Pancreas (tissue), 10 donors: ENCODE data around the gene LRTM1. TPM values are rescaled to one million over a fixed set of nuclear protein-coding genes. Genes with fewer than 3 reads are reported as not detected.
A peak's percentile ranks its signal among the peaks of the same experiment; 100 is the strongest.

ENCODE experiments used
- ATAC-seq, 4 donors: fragments of 200-7000 bp; cut with Tn5 transposase; one replicate each; pipeline versions ENCODE4 v1.8.0 to v1.9.1; 2020; ENCODE audit warnings: mild to moderate bottlenecking in 4 of 4, moderate library complexity in 4 of 4
- DNase-seq, 6 donors: peaks; one replicate each; pipeline ENCODE4 v3.0.0-alpha.2; 2020
- FAIRE-seq: peaks from 2 replicates; lab custom pipeline; 2012; peaks lifted over from hg19 to GRCh38; lab: Jason Lieb, UNC
- H3K27ac ChIP-seq, 4 donors: fragments of 200-600 bp; sonication (generic); 1 replicate in 3 of 4; 2 replicates in 1 of 4; pipeline versions ENCODE4 v1.5.0 to v1.8.0; 2020
- H3K27me3 ChIP-seq, 4 donors: fragments of 200-600 bp; one replicate each; pipeline ENCODE4 v1.8.0; 2021
- H3K36me3 ChIP-seq, 3 donors: fragments of 200-600 bp; sonication (generic) in 1 of 3; one replicate each; pipeline versions ENCODE4 v1.5.0 to v1.8.0; 2020 to 2021
- H3K4me1 ChIP-seq, 3 donors: fragments of 200-600 bp; one replicate each; pipeline ENCODE4 v1.8.0; 2021
- H3K4me3 ChIP-seq, 4 donors: fragments of 200-600 bp; sonication (generic) in 2 of 4; one replicate each; pipeline versions ENCODE4 v1.5.0 to v1.8.0; 2020 to 2021
- H3K9me3 ChIP-seq, 4 donors: fragments of 200-600 bp; one replicate each; pipeline ENCODE4 v1.8.0; 2021
- CTCF ChIP-seq, 4 donors: fragments of 200-600 bp; sonication (generic) in 3 of 4; IDR thresholded peaks; one replicate each; pipeline versions ENCODE4 v1.5.0 to v1.8.0; 2021; ENCODE audit warnings: antibody characterized with exemption in 4 of 4
- whole genome bisulfite sequencing, 2 donors: extraction: QIAGEN DNeasy Blood & Tissue Kit; methylation state at CpG; one replicate each; pipeline ENCODE4 v1.1.7; 2013; 5-methylcytosine and 5-hydroxymethylcytosine counted together
- intact Hi-C, 3 donors: fragments of 100-400 bp; cut with DNase I; formaldehyde crosslinking; loops; one replicate each; pipeline versions ENCODE4 v1.11.1 to v1.14.2; 2022
- polyA plus RNA-seq, 2 donors: library from polyadenylated mRNA; stranded (reverse); fragments of 200-250 nt; gene quantifications; one replicate each; pipeline ENCODE4 v1.2.3, GENCODE V29; 2013
- total RNA-seq, 6 donors: library from RNA; stranded (reverse); fragmentation: NEBNext Ultra II Directional in 4 of 6; extraction: Animal tissue kit (Norgen Biotek cat#: 25700) in 4 of 6; gene quantifications; one replicate each; pipeline versions ENCODE4 v1.2.1 to v1.2.4, GENCODE V29; 2021 to 2023
- donor health status: healthy with polysubstance abuse.
- donor health status: DM: no; HTN: no; CAD: no; lungs with moderate emphysema.
- donor health status: DM: no; HTN: no; CAD: no.
- donor health status: control.
- donor health status: control.
- donor health status: Bipolar disorder and iron deficiency.
- donor health status: DM: yes; HTN: yes; CAD: no.
- donor health status: DM: no; HTN: no; CAD: no.
- donor health status: DM: no; HTN: no; CAD: no.
- donor health status: DM: yes; HTN: yes; CAD: no.

LRTM1 gene
- total and polyA plus RNA-seq, 8 donors: not detected

- DNase-seq (no peak), FAIRE-seq (no peak), ATAC-seq (peak in 1 of 4 donors; percentile 41)
- no peaks in the 10 kb centered on the region for H3K9me3 ChIP-seq
- H3K36me3 ChIP-seq: no peaks in the 10 kb centered on the region
- no peak for TF ChIP-seq CTCF (IDR thresholded peaks at IDR 0.05)
- no peak overlapping the region for H3K27ac ChIP-seq
- intact Hi-C loops: no loop called here
- no peaks in the 10 kb centered on the region for H3K4me1 ChIP-seq
- H3K27me3 ChIP-seq: no peaks in the 10 kb centered on the region
- H3K4me3 ChIP-seq: no peak overlapping the region
- 58 to 65% methylated on average over 2 of the region's 2 CpGs for WGBS, 2 donors
Observed at GRCh38 chr3:54905261-54905888, 22.5 kb downstream of the LRTM1 start.

DNA sequence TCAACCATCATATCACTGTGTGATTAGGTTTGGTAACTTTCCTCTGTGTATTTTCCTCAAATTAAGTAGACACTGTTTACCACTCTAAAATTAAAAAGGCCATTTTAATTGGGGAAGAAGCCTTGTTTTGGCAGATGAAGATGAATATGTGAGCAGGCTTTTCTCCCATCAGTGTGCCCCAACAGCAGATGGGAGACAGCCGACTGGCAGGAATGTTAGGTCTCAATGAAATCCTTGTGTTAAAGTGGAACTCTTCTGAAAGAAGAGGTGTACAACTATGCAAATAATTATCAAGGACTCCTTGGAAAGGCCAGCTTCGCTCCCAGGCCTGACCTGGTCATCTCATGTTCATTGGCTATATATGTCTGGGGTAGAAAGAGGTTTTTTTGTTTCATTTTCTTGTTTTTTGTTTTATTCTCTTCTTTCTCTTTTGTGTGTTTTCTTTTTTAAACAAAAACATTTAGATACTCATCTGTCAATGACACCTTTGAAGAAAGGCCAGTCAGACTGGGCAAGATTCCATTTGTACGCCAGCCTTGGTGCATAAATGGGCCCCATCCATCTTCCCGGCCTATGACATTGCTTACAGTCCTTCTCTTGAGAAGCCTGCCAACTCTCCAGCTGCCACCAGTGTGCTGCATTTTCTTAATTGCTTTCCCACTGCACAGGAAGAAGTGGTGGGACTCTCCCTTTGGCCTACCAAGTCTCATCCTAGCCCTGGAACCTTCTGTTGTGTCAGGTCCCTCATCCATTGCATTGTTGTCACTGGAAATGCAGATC, 25.8 kb downstream of the LRTM1 start:
- FAIRE-seq (no peak), DNase-seq (peak in 1 of 6 donors; percentile 10), ATAC-seq (no peak)
- intact Hi-C loops: no loop called here
- H3K4me1 ChIP-seq: no peaks in the 10 kb centered on the region
- H3K27me3 ChIP-seq: no peaks in the 10 kb centered on the region
- H3K36me3 ChIP-seq: no peaks in the 10 kb centered on the region
- H3K4me3 ChIP-seq: no peak overlapping the region
- TF ChIP-seq CTCF (IDR thresholded peaks at IDR 0.05): no peak
- WGBS, 2 donors: 62 to 71% methylated on average over 4 of the region's 4 CpGs
- H3K9me3 ChIP-seq: no peaks in the 10 kb centered on the region
- no peak overlapping the region for H3K27ac ChIP-seq

DNA sequence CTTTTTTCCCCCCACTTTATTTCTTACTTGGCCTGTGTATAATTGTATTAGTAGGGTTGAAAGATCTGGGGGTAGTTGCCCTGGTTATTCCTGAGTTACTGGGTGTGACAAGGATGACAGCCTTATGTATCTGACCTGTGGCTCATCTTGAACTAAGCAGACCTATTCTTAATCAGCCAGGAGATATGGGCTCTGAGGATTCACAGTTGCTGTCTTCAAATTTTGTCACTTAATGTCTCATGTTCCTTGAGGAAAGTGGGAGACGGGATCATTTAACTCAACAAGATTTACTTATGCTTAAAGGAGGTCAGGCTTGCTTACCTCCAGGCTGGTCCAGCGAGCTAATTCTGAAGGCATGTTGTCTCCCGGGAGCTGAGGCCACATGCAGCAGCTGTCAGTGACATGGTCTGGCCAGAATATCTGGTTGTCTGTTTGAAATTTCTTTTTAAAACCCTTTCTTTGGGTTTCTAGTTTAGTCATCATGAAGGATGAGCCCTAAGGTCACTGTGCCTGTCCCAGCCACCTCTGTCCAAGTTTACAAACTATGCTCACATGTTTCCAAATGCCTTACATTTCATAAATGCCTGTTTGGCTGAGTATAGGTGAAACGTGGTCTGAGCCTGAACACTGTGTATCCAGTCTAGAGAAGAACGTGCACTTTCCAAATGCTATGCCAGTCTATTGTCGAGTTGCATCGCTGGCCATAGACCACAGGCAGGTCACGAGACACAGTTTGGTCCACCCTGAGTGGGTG, 26.8 kb downstream of the LRTM1 start:
- 70 to 73% methylated on average over 8 of the region's 8 CpGs for WGBS, 2 donors
- intact Hi-C loops: no loop called here
- H3K27me3 ChIP-seq: no peaks in the 10 kb centered on the region
- H3K9me3 ChIP-seq: no peaks in the 10 kb centered on the region
- TF ChIP-seq CTCF (IDR thresholded peaks at IDR 0.05): no peak
- ATAC-seq (no peak), DNase-seq (no peak), FAIRE-seq (no peak)
- no peaks in the 10 kb centered on the region for H3K4me1 ChIP-seq
- H3K36me3 ChIP-seq: no peaks in the 10 kb centered on the region
- H3K27ac ChIP-seq: no peak overlapping the region
- no peak overlapping the region for H3K4me3 ChIP-seq

GRCh38 chr3:54899273-54899672, 28.6 kb downstream of the LRTM1 start:
- no peak for FAIRE-seq

More at GRCh38 chr3:54899273-54899672, 28.6 kb downstream of the LRTM1 start:
- Histone ChIP-seq H3K9me3 (no peaks in the 10 kb centered on the region), H3K36me3 (no peaks in the 10 kb centered on the region), H3K4me1 (no peaks in the 10 kb centered on the region), H3K27me3 (no peaks in the 10 kb centered on the region), H3K27ac (no peak overlapping the region), H3K4me3 (no peak overlapping the region)
- no peak for DNase-seq
- ATAC-seq: no peak
- intact Hi-C loops: no loop called here
- no peak for TF ChIP-seq CTCF (IDR thresholded peaks at IDR 0.05)
- WGBS, 2 donors: 63 to 64% methylated on average over 6 of the region's 6 CpGs
